Activated CD4-positive, alpha-beta memory T cell treated with anti-CD3 and anti-CD28 coated beads for 36 hours (primary cell): ENCODE results near the gene ORAI1. TPM values are rescaled to one million over a fixed set of nuclear protein-coding genes. Genes with fewer than 3 reads are reported as not detected.

Experiments
- CTCF ChIA-PET: fragments of 350-600 bp; sonication (Branson Sonifier 250); formaldehyde crosslinking; loops from one replicate; lab custom pipeline; 2021; ENCODE audit warnings: antibody characterized with exemption, inconsistent platforms; lab: Charles Lee
- POLR2A ChIA-PET: fragments of 350-600 bp; sonication (Branson Sonifier 250); formaldehyde crosslinking; loops from one replicate; lab custom pipeline; 2021; ENCODE audit warnings: antibody characterized with exemption; lab: Charles Lee
- DNase-seq: peaks from one replicate; pipeline ENCODE4 v3.0.0-alpha.2; 2020
- H3K27ac Mint-ChIP-seq: one replicate; pipeline ENCODE4 v1.8.0; 2021; ENCODE audit warnings: mixed read lengths
- H3K27me3 Mint-ChIP-seq: one replicate; pipeline ENCODE4 v1.8.0; 2021; ENCODE audit warnings: mixed read lengths
- H3K36me3 Mint-ChIP-seq: one replicate; pipeline ENCODE4 v1.8.0; 2021; ENCODE audit warnings: mixed read lengths
- H3K4me1 Mint-ChIP-seq: one replicate; pipeline ENCODE4 v1.8.0; 2021; ENCODE audit warnings: low read depth, mixed read lengths
- H3K4me3 Mint-ChIP-seq: one replicate; pipeline ENCODE4 v1.8.0; 2021; ENCODE audit warnings: mild to moderate bottlenecking, mixed read lengths
- H3K9me3 Mint-ChIP-seq: one replicate; pipeline ENCODE4 v1.8.0; 2021; ENCODE audit warnings: mixed read lengths
- intact Hi-C: fragments of 100-400 bp; cut with micrococcal nuclease; formaldehyde crosslinking; loops from one replicate; pipeline ENCODE4 v1.15.1; 2023
- total RNA-seq, 2 experiments: library from RNA; stranded (reverse); gene quantifications; one replicate each; pipeline ENCODE4 v1.2.3, GENCODE V29; 2021

ORAI1 gene
- total RNA-seq, 2 experiments from 2014 or later, result 41.6 to 43.2 TPM

GRCh38 chr12:121610239-121611149, 15.8 kb upstream of the ORAI1 start:
- H3K9me3 Mint-ChIP-seq, result no peaks in the 10 kb centered on the region
- intact Hi-C loops, result no loop called here
- H3K4me1 Mint-ChIP-seq, result peaks cover 2% of the 10 kb centered on the region
- no peaks in the 10 kb centered on the region for H3K36me3 Mint-ChIP-seq
- DNase-seq, result no peak
- POLR2A ChIA-PET, result no interaction called here
- H3K4me3 Mint-ChIP-seq, result no peak overlapping the region
- CTCF ChIA-PET, result interaction anchor here (0.8 to 1.7 kb wide), 2 partner anchors 15 to 110 kb away, joined by 3 to 4 read pairs; no protein-coding TSS in a partner anchor
- H3K27ac Mint-ChIP-seq, result peak overlapping the region; percentile 16
- H3K27me3 Mint-ChIP-seq, result no peaks in the 10 kb centered on the region

DNA sequence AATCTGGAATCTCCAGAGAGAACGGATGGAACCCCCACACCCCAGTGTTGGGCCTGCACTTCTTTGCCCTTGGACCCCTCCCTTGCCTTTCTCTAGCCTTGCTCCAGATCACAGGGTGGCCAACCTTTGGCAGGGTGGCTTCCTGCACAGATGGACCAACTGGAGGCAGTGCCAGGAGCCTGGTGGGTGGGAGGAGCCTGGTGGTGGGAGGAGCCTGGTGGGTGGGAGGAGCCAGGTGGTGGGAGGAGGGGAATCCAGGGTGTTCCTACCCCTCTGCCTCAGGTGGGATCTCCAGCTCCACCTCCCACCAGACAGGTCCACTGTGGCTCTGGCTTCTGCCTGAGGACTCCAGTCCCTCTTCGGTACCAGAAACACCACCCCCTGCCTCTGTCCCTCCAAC, 15.0 kb upstream of the ORAI1 start:
- Mint-ChIP-seq H3K4me3 (no peak overlapping the region), H3K27me3 (no peaks in the 10 kb centered on the region), H3K9me3 (no peaks in the 10 kb centered on the region), H3K36me3 (no peaks in the 10 kb centered on the region), H3K4me1 (peaks cover 2% of the 10 kb centered on the region), H3K27ac (no peak overlapping the region)
- peak; percentile 55 for DNase-seq
- intact Hi-C loops, result no loop called here
- ChIA-PET CTCF (interaction anchor here (1.7 kb wide), 1 partner anchor 14 kb away, joined by 4 read pairs; no protein-coding TSS in a partner anchor), POLR2A (no interaction called here)

GRCh38 chr12:121613462-121613861, 12.9 kb upstream of the ORAI1 start:
- ChIA-PET CTCF (interaction anchor here (1.1 to 1.5 kb wide), 2 partner anchors 12 to 54 kb away, joined by 3 to 5 read pairs; no protein-coding TSS in a partner anchor), POLR2A (no interaction called here)
- no peak for DNase-seq
- no peak overlapping the region for H3K4me3 Mint-ChIP-seq
- H3K27me3 Mint-ChIP-seq, result no peaks in the 10 kb centered on the region
- H3K9me3 Mint-ChIP-seq, result no peaks in the 10 kb centered on the region
- intact Hi-C loops, result no loop called here
- H3K4me1 Mint-ChIP-seq, result peaks cover 4% of the 10 kb centered on the region
- no peaks in the 10 kb centered on the region for H3K36me3 Mint-ChIP-seq
- no peak overlapping the region for H3K27ac Mint-ChIP-seq

GRCh38 chr12:121614872-121615467, 11.4 kb upstream of the ORAI1 start:
- H3K4me1 Mint-ChIP-seq, result peaks cover 4% of the 10 kb centered on the region
- no peaks in the 10 kb centered on the region for H3K9me3 Mint-ChIP-seq
- no peaks in the 10 kb centered on the region for H3K36me3 Mint-ChIP-seq
- ChIA-PET POLR2A (no interaction called here), CTCF (interaction anchor here (1.5 kb wide), 1 partner anchor 53 kb away, joined by 5 read pairs; no protein-coding TSS in a partner anchor)
- no peaks in the 10 kb centered on the region for H3K27me3 Mint-ChIP-seq
- DNase-seq, result no peak
- H3K4me3 Mint-ChIP-seq, result no peak overlapping the region
- intact Hi-C loops, result no loop called here
- no peak overlapping the region for H3K27ac Mint-ChIP-seq

- DNase-seq, result no peak
- ChIA-PET POLR2A (no interaction called here), CTCF (interaction anchor here (0.6 kb wide), 1 partner anchor 125 kb away, joined by 4 read pairs; no protein-coding TSS in a partner anchor)
- no peaks in the 10 kb centered on the region for H3K9me3 Mint-ChIP-seq
- no peak overlapping the region for H3K4me3 Mint-ChIP-seq
- peaks cover 4% of the 10 kb centered on the region for H3K4me1 Mint-ChIP-seq
- no peaks in the 10 kb centered on the region for H3K36me3 Mint-ChIP-seq
- no peaks in the 10 kb centered on the region for H3K27me3 Mint-ChIP-seq
- H3K27ac Mint-ChIP-seq, result no peak overlapping the region
- intact Hi-C loops, result no loop called here
These were observed 7.6 kb upstream of the ORAI1 start for GRCh38 chr12:121618659-121619233.

DNA sequence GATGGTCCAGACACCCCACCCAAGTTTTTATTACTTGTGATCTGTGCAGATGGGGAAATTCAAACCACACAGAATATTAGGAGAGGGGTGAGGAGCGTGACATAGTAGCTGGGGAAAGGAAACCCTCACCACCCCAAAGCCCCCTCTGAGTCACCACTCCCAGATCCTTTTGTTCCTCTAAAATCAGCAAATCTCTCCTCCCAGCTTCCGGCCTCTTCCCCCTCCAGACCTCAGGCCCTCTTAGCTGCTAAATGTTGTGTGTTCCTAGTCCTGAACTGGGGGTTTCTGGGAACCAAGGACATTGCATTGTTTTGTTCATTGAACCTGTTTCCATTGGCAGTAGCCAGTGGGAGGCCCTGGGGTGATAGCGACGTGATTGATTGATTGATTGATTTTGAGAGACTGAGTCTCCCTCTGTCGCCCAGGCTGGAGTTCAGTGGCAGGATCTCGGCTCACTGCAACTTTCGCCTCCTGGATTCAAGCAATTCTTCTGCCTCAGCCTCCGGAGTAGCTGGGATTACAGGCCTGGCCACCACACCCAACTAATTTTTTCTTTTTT, 5.9 kb upstream of the ORAI1 start:
- Mint-ChIP-seq H3K4me1 (peaks cover 8% of the 10 kb centered on the region), H3K9me3 (no peaks in the 10 kb centered on the region), H3K36me3 (no peaks in the 10 kb centered on the region), H3K4me3 (no peak overlapping the region), H3K27ac (no peak overlapping the region), H3K27me3 (no peaks in the 10 kb centered on the region)
- intact Hi-C loops, result no loop called here
- DNase-seq, result no peak
- POLR2A ChIA-PET, result no interaction called here
- CTCF ChIA-PET, result interaction anchor here (1.0 to 1.3 kb wide), 3 partner anchors 64 to 68 kb away, joined by 3 to 4 read pairs (median 4); no protein-coding TSS in a partner anchor

GRCh38 chr12:121626853-121627640, 717 bp downstream of the ORAI1 start:
- Mint-ChIP-seq H3K27me3 (no peaks in the 10 kb centered on the region), H3K36me3 (peaks cover 27% of the 10 kb centered on the region), H3K9me3 (no peaks in the 10 kb centered on the region), H3K4me1 (peaks cover 43% of the 10 kb centered on the region), H3K27ac (peak overlapping the region; percentile 99), H3K4me3 (peak overlapping the region; percentile 92)
- DNase-seq, result peak; percentile 93
- intact Hi-C loops, result loop anchor here (1.0 to 2.0 kb wide), 10 partner anchors 30 to 262 kb away; partner anchors contain the start of genes PSMD9 and RHOF
- ChIA-PET POLR2A (interaction anchor here (0.5 to 4.1 kb wide), 25 partner anchors 10 to 1336 kb away, joined by 3 to 46 read pairs (median 4); partner anchors contain the start of genes KDM2B, PSMD9 and TMEM120B), CTCF (interaction anchor here (0.6 to 8.5 kb wide), 23 partner anchors 10 to 226 kb away, joined by 3 to 109 read pairs (median 4); partner anchors contain the start of genes KDM2B and MORN3)

DNA sequence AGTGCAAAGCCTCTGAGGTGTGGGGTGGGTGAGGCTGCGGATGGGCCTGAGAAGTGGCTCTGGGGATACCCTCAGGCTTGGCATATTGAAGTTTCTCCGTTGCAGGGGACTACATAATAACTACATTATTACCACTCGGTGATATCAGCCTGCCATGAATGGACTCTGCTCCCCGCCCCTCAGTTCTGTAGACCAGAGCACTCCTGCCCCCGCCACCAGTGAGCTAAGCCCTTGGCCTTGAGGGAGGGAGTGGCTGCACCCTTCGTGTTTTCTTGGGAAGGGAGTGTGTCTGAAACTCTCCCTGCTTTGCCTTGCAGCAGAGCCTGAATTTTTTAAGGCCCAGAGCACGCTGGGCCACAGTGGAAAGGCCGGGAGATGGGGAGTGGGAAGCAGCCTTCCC, 1.7 kb downstream of the ORAI1 start:
- H3K9me3 Mint-ChIP-seq, result no peaks in the 10 kb centered on the region
- H3K36me3 Mint-ChIP-seq, result peaks cover 29% of the 10 kb centered on the region
- H3K4me3 Mint-ChIP-seq, result peak overlapping the region; percentile 92
- peak; percentile 37 for DNase-seq
- H3K27me3 Mint-ChIP-seq, result no peaks in the 10 kb centered on the region
- peak overlapping the region; percentile 99 for H3K27ac Mint-ChIP-seq
- POLR2A ChIA-PET, result interaction anchor here (0.9 to 4.1 kb wide), 12 partner anchors 9 to 154 kb away, joined by 3 to 46 read pairs (median 7); partner anchors contain the start of gene KDM2B
- intact Hi-C loops, result no loop called here
- CTCF ChIA-PET, result interaction anchor here (0.8 to 8.5 kb wide), 9 partner anchors 9 to 133 kb away, joined by 3 to 109 read pairs (median 20); partner anchors contain the start of genes KDM2B and MORN3
- H3K4me1 Mint-ChIP-seq, result peaks cover 52% of the 10 kb centered on the region

GRCh38 chr12:121628536-121628935, 2.2 kb downstream of the ORAI1 start:
- intact Hi-C loops, result no loop called here
- peak; percentile 52 for DNase-seq
- peaks cover 56% of the 10 kb centered on the region for H3K4me1 Mint-ChIP-seq

DNA sequence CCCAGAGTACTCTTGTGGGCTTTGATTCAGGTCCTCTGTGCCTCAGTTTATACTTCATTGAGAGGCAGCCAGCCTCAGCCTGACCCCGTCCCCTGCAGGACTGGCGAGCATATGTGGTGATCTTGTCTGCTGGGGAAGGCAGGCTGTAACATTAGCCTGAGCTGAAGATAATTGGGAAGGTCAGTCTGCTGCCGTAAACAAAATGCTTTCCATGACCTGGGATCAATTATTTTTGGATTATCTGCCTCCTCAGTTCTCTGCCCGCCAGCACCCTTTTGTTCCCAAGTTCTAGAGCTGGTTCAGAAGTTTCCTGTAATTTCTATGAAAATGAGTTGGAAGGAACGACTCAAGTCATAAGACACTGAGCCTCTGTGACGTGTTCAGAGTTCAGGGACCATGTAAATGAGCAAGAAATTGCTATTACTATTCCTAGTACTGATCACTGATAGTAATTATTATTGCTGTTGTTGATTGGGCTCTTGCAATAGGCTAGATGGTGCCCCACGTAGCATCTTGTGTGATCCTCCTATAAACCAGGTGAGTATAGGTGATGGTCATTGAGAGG, 4.5 kb downstream of the ORAI1 start:
- Mint-ChIP-seq H3K27ac (peak overlapping the region; percentile 99), H3K4me3 (peak overlapping the region; percentile 92), H3K9me3 (no peaks in the 10 kb centered on the region), H3K4me1 (peaks cover 60% of the 10 kb centered on the region), H3K27me3 (no peaks in the 10 kb centered on the region), H3K36me3 (peaks cover 31% of the 10 kb centered on the region)
- ChIA-PET POLR2A (interaction anchor here (0.7 to 0.8 kb wide), 3 partner anchors 9 to 41 kb away, joined by 3 read pairs; no protein-coding TSS in a partner anchor), CTCF (interaction anchor here (0.7 to 8.5 kb wide), 2 partner anchors 39 to 78 kb away, joined by 3 to 109 read pairs; partner anchors contain the start of gene MORN3)
- intact Hi-C loops, result no loop called here
- DNase-seq, result no peak

More at GRCh38 chr12:121628536-121628935, 2.2 kb downstream of the ORAI1 start:
- Mint-ChIP-seq H3K27ac (peak overlapping the region; percentile 99), H3K4me3 (peak overlapping the region; percentile 92), H3K36me3 (peaks cover 31% of the 10 kb centered on the region), H3K9me3 (no peaks in the 10 kb centered on the region), H3K27me3 (no peaks in the 10 kb centered on the region)
- CTCF ChIA-PET, result interaction anchor here (0.6 to 8.5 kb wide), 10 partner anchors 8 to 134 kb away, joined by 3 to 109 read pairs (median 12); partner anchors contain the start of genes KDM2B and MORN3
- POLR2A ChIA-PET, result interaction anchor here (0.7 to 4.1 kb wide), 9 partner anchors 9 to 898 kb away, joined by 3 to 46 read pairs (median 5); partner anchors contain the start of genes MORN3 and RSRC2
